Esophagus (tissue), 2 donors: Measurements from ENCODE around the gene COG1. TPM values are rescaled to one million over a fixed set of nuclear protein-coding genes. Genes with fewer than 3 reads are reported as not detected.

Experiments used
- H3K27ac ChIP-seq, 2 donors: one replicate each; pipeline ENCODE4 v1.5.1; 2013; ENCODE audit warnings: low read depth in 2 of 2, mild to moderate bottlenecking in 2 of 2, inconsistent platforms in 1 of 2, low read length in 1 of 2, moderate library complexity in 1 of 2
- H3K27me3 ChIP-seq, 2 donors: one replicate each; pipeline ENCODE4 v1.6.1; 2013; ENCODE audit warnings: low read length in 2 of 2, control low read depth in 1 of 2, mild to moderate bottlenecking in 1 of 2; ENCODE audit not compliant: insufficient read depth in 2 of 2, control insufficient read depth in 1 of 2
- H3K36me3 ChIP-seq, 2 donors: one replicate each; pipeline ENCODE4 v1.6.1; 2013; ENCODE audit warnings: low read length in 1 of 2; ENCODE audit not compliant: control insufficient read depth in 2 of 2, insufficient read depth in 2 of 2
- H3K4me1 ChIP-seq, 2 donors: one replicate each; pipeline ENCODE4 v1.6.1; 2013; ENCODE audit warnings: low read length in 1 of 2; ENCODE audit not compliant: control insufficient read depth in 2 of 2, insufficient read depth in 2 of 2
- H3K4me3 ChIP-seq, 2 donors: one replicate each; pipeline ENCODE4 v1.5.1; 2013; ENCODE audit warnings: low read length in 2 of 2, mild to moderate bottlenecking in 2 of 2, low read depth in 1 of 2, moderate library complexity in 1 of 2
- H3K9me3 ChIP-seq, 2 donors: one replicate each; pipeline ENCODE4 v1.6.1; 2013; ENCODE audit warnings: mild to moderate bottlenecking in 2 of 2, low read depth in 1 of 2, low read length in 1 of 2, moderate library complexity in 1 of 2; ENCODE audit not compliant: control insufficient read depth in 2 of 2, insufficient read depth in 1 of 2
- WGBS, 2 donors: extraction: QIAGEN DNeasy Blood & Tissue Kit; methylation state at CpG; one replicate each; pipeline ENCODE4 v1.1.7; 2013; 5-methylcytosine and 5-hydroxymethylcytosine counted together
- polyA plus RNA-seq, 2 donors: library from polyadenylated mRNA; stranded (reverse); fragments of 200-250 nt; gene quantifications; one replicate each; pipeline ENCODE4 v1.2.3, GENCODE V29; 2013
- donor health status: healthy with polysubstance abuse.
- donor health status: Bipolar disorder and iron deficiency.

Gene COG1
- polyA plus RNA-seq, 2 donors, result 11.0 to 13.0 TPM

DNA sequence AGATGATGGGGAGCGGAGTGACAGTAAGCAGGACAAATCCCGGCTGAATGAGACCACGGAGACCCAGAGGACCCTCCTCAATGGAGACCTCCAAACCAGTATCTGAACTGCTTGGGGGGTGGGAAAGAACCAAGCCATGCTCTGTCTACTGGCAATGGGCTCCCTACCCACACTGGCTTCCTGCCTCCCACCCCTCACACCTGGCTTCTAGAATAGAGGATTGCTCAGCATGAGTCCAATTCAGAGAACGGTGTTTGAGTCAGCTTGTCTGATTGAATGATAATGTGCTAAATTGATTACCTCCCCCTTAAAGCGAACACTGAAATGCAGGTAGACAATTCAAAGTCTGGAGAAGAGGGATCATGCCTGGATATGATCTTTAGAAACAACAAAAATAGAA, 22.5 kb upstream of the COG1 start:
- Histone ChIP-seq H3K4me1 (peaks cover 5% of the 10 kb centered on the region in 2 donors), H3K27ac (no peak overlapping the region), H3K27me3 (peaks cover 4 to 7% of the 10 kb centered on the region in 2 donors), H3K9me3 (no peaks in the 10 kb centered on the region), H3K36me3 (no peaks in the 10 kb centered on the region), H3K4me3 (no peak overlapping the region)
- 89 to 90% methylated on average over 5 of the region's 5 CpGs for WGBS, 2 donors

DNA sequence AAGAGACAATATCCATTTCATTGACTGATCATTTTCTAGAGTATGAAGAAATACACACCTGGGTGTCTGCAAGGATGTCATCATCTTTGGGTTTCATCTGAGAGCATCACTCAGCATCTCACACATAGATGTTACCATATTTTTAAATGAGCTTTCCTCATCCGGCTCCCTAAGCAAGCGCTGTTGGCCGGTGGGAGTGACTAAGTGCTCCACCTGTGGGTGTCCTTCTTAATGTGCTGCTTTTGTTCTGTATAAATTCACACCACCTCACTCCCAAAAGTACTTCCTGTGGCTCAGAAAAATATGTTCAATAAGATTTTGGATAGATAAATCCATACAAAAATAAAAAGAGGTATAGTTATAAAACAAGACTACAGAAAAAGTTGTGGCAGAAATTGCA, 20.6 kb upstream of the COG1 start:
- Histone ChIP-seq H3K36me3 (no peaks in the 10 kb centered on the region), H3K27ac (no peak overlapping the region), H3K4me1 (no peaks in the 10 kb centered on the region), H3K4me3 (no peak overlapping the region), H3K27me3 (peaks cover 0 to 7% of the 10 kb centered on the region in 2 donors), H3K9me3 (no peaks in the 10 kb centered on the region)
- 78 to 84% methylated on average over 3 of the region's 3 CpGs for WGBS, 2 donors

DNA sequence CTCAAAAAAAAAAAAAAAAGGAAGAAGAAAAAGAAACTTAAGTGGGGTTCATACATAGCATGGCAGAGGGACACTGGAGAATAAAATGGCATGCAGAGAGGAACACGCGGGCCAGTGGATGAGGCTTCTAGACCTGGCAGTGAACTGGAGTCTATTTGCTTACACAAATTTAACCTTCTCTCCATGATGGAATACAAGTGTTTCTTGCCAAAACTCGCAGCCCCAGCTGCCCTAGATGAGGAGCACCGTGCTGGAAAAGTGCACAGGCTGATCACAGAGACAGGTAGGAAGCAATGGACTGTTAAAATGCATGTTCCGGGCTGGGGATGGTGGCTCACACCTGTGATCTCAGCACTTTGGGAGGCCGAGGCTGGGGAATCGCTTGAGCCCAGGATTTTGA, 18.7 kb upstream of the COG1 start:
- 87 to 90% methylated on average over 7 of the region's 7 CpGs for WGBS, 2 donors
- Histone ChIP-seq H3K9me3 (no peaks in the 10 kb centered on the region), H3K27me3 (peaks cover 0 to 3% of the 10 kb centered on the region in 2 donors), H3K4me1 (no peaks in the 10 kb centered on the region), H3K4me3 (no peak overlapping the region), H3K36me3 (no peaks in the 10 kb centered on the region), H3K27ac (no peak overlapping the region)

DNA sequence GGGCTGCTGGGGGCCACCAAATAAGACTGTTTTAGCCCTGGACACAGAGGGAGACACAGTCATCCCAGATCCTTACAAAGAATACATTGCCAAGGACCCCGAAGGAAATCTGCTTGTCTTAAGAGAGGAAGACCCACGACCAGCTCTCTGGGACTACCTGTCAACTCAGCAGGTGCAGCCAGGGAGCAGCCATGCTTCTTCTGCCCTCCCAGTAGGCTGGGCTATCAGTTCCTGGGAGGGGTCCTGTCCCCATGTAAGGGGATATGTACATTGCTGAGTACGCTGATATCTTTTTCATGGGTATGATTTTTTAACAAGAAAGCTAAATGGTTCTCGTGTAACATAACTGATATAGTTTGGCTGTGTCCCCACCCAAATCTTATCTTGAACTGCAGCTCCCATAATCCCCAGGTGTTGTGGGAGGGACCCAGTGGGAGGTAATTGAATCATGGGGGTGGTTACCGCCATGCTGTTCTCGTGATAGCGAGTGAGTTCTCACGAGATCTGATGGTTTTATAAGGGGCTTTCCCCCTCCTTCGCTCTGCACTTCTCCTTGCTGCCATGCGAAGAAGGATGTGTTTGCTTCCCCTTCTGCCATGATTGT, 16.8 kb upstream of the COG1 start:
- Histone ChIP-seq H3K4me3 (no peak overlapping the region), H3K27ac (no peak overlapping the region), H3K27me3 (peaks cover 0 to 3% of the 10 kb centered on the region in 2 donors), H3K36me3 (no peaks in the 10 kb centered on the region), H3K4me1 (no peaks in the 10 kb centered on the region), H3K9me3 (no peaks in the 10 kb centered on the region)
- 90 to 92% methylated on average over 10 of the region's 10 CpGs for WGBS, 2 donors

DNA sequence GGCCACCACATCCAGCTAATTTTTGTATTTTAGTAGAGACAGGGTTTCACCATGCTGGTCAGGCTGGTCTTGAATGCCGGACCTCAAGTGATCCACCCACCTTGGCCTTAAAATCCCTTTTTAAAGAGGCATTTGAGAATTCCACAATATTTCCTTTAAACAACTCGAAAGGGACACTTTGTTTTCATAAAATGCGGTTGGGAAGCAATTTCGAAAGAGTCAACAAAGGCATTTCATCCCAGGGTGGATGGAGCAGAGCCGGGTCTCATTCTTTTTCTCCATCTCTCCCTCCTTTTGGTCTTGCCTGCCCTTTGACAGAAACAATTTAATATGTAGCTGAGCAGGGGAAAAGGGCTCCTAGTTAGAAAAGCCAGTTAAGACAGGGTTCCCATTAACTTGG, 13.5 kb upstream of the COG1 start:
- Histone ChIP-seq H3K4me3 (no peak overlapping the region), H3K27ac (no peak overlapping the region), H3K9me3 (no peaks in the 10 kb centered on the region), H3K4me1 (no peaks in the 10 kb centered on the region), H3K36me3 (no peaks in the 10 kb centered on the region), H3K27me3 (peaks cover 0 to 3% of the 10 kb centered on the region in 2 donors)
- WGBS, 2 donors, result 76 to 81% methylated on average over 5 of the region's 5 CpGs

DNA sequence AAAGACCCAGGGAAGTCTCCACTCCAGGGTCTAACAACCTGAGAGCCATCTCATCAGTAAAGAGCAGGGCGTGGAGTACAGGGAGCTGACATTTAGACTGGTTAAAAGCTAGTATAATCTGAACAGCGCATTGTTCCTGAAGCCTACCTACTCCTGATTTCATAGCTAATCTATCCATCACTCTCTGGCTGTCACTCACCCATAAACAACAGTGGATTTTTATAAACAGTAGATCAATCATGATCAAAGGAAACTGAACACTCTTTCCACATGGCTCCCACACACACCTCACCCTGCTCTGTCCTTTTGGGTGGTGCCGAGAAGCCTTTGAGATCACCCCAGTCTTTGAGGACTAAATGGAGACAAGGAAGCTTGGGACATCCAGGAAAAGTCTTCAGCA, 13.0 kb upstream of the COG1 start:
- no peak overlapping the region for H3K27ac ChIP-seq
- no peaks in the 10 kb centered on the region for H3K36me3 ChIP-seq
- no peak overlapping the region for H3K4me3 ChIP-seq
- H3K27me3 ChIP-seq, result peaks cover 0 to 3% of the 10 kb centered on the region in 2 donors
- no peaks in the 10 kb centered on the region for H3K9me3 ChIP-seq
- 57 to 64% methylated on average over 3 of the region's 3 CpGs for WGBS, 2 donors
- H3K4me1 ChIP-seq, result no peaks in the 10 kb centered on the region

DNA sequence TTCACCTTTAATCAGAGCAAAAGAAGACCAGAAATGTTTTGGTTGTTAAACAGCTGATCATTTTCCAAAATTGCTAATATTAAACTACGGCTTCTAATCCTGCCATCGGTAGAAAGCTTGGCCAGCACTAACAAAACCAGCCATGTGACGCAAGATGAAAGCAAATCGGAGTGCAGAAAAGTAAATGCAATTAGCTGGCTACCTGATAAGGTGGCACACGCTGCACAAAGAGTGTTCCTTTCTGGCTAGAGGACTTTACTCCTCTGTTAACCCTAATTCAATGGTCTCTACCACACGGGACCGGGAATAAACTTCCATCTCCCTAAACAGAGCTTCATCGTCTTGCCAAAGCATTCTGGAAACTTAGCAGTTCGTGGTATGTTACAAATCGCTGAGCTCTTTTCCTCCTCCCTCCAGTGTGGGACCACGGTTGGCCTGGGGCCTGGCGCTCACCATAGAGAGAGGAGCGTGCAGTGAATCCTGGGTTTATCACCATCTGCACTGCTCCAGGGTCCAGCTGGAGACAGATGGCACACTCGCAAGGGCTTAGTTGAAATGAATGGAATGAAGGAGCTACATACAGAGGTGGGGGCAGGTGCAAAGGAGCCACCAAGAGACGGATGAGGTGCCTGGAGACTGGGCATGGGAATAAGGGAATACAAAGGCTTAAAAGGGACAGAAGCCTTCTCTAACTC, 10.1 kb upstream of the COG1 start:
- WGBS, 2 donors, result 42 to 48% methylated on average over 15 of the region's 15 CpGs
- H3K27ac ChIP-seq, result no peak overlapping the region

DNA sequence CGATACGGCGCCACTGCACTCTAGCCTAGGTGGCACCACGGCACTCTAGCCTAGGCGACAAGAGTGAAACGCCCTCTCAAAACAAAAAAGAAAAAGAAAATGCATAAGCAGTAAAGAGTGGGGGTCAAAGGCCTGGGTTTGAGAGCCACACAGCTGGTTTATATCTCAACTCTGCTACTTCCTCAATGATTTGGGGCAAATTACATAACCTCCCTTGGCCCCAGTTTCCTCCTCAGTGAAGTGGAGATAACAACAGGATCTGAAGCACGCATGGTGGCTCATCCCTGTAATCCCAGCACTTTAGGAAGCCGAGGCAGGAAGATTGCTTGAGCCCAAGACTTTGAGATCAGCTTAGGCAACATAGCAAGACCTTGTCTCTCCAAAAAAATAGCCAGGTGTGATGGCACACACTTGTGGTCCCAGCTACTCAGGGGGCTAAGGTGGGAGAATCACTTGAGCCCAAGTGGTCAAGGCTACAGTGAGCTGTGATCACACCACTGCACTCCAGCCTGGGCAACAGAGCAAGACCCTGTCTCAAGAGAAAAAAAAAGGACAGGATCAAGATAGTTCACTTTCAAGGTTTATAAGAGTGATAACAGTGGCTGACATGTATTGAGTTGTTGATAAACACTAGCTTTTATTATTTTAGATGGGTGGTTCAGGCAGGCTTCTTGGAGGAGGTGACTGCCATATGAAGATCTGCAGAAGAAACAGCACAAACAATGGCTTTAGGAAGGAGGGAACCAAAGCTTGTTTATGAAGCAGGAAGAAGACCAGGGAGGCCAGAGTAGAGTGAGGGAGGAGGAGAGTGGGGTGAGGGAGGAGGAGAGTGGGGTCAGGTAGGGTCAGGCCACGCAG, 8.5 kb upstream of the COG1 start:
- H3K4me1 ChIP-seq, result no peaks in the 10 kb centered on the region
- 80 to 85% methylated on average over 9 of the region's 9 CpGs for WGBS, 2 donors
- no peak overlapping the region for H3K27ac ChIP-seq
- H3K4me3 ChIP-seq, result no peak overlapping the region
- no peaks in the 10 kb centered on the region for H3K36me3 ChIP-seq
- no peaks in the 10 kb centered on the region for H3K9me3 ChIP-seq
- no peaks in the 10 kb centered on the region for H3K27me3 ChIP-seq

More for the DNA sequence above, 10.1 kb upstream of the COG1 start:
- no peak overlapping the region for H3K4me3 ChIP-seq
- H3K36me3 ChIP-seq, result no peaks in the 10 kb centered on the region
- H3K27me3 ChIP-seq, result no peaks in the 10 kb centered on the region
- no peaks in the 10 kb centered on the region for H3K9me3 ChIP-seq
- H3K4me1 ChIP-seq, result no peaks in the 10 kb centered on the region

DNA sequence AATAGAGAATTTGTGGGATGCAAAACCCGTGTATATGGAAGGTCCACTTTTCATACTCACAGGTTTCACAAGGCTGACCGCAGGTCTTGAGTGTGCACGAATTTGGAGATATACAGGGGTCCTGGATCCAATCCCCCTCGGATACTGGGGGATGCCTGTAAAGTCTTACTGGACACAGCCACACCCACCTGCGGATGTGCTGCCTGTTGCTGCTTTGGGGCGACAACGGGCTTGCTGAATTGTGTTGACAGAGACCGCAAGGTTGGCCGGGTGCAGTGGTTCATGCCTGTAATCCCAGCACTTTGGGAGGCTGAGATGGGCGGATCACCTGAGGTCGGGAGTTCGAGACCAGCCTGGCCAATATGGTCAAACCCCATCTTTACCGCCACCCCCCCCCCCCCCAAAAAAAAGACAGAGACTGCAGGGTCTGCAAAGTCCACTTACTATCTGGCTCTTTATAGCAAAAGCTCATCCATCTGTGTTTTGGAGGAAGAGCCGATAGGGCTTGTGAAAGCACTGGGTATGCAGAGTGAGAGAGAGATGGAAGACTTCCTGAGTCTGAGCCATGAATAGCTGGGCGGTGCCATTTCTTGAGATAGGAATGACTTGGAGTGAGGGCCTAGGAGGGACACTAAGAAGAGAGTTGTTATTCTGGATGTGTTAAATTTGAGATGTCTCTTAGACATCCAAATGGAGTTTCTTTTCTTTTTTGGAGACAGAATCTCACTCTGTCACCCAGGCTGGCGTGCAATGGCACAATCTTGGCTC, 6.4 kb upstream of the COG1 start:
- H3K27me3 ChIP-seq, result no peaks in the 10 kb centered on the region
- H3K4me3 ChIP-seq, result no peak overlapping the region
- no peak overlapping the region for H3K27ac ChIP-seq
- H3K36me3 ChIP-seq, result no peaks in the 10 kb centered on the region
- 89 to 91% methylated on average over 16 of the region's 16 CpGs for WGBS, 2 donors
- no peaks in the 10 kb centered on the region for H3K9me3 ChIP-seq
- no peaks in the 10 kb centered on the region for H3K4me1 ChIP-seq
